Dendritic cell treated with granulocyte-macrophage colony-stimulating factor and Interleukin-4, amounts not matched to agents 40 ng/mL and 50 ng/mL, for 4 days (primary cell): Measurements from ENCODE around the gene NHLRC2.

Source experiments
- H3K27ac Mint-ChIP-seq: one replicate; pipeline ENCODE4 v1.8.0; 2022; ENCODE audit warnings: mild to moderate bottlenecking, mixed read lengths
- H3K27me3 Mint-ChIP-seq: one replicate; pipeline ENCODE4 v1.8.0; 2022; ENCODE audit warnings: mild to moderate bottlenecking, mixed read lengths
- H3K36me3 Mint-ChIP-seq: one replicate; pipeline ENCODE4 v1.8.0; 2022; ENCODE audit warnings: low read depth, mixed read lengths
- H3K4me1 Mint-ChIP-seq: one replicate; pipeline ENCODE4 v1.8.0; 2022; ENCODE audit warnings: low read depth, mixed read lengths
- H3K4me3 Mint-ChIP-seq: one replicate; pipeline ENCODE4 v1.8.0; 2022; ENCODE audit warnings: mild to moderate bottlenecking, moderate library complexity, mixed read lengths
- H3K9me3 Mint-ChIP-seq: one replicate; pipeline ENCODE4 v1.8.0; 2022; ENCODE audit warnings: mixed read lengths
- intact Hi-C: fragments of 100-400 bp; cut with micrococcal nuclease; formaldehyde crosslinking; loops from one replicate; pipeline ENCODE4 v1.15.0; 2022

NHLRC2 gene

DNA sequence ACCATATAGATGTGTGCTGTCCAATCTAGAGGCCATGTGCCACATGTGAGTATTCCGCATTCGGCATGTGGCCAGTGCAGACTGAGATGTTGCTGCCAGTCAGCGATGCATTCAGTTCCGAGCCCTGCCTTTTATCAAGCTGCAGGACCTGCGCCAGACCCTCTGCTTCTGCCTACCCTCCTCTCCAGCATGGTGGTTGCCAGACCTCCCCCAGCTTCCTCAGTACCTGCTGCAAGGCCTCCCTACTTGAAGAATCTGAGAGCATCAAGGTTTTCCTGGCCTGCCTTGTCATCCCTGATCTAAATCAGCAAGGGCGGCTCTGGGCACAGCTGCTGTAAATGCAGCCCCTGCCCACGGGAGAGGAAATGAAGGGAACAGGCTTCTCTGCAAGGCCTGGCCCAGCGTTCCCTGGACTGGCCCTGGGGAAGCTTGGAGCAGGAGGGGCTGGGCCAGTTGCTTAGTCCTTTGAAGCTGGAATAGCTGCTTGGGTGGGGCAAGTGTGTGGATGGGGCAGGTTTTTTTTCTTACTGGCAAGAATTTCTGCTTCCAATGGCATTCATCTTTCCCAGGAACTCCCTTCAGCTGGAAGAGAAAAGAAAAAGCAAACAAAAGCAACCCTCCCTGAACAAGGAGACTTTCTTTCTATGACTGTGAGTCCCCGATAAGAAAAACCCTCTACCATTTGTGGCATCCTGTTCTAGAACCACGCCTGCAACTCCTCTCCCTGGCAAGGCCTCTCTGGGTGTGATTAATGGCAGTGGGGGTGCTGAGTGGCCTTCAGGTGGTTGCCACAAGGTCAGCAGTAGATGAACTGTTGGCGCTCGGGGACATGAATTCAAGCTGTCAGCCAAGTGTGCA is 93.0 kb downstream of the NHLRC2 start:
- no peaks in the 10 kb centered on the region for H3K9me3 Mint-ChIP-seq
- H3K4me1 Mint-ChIP-seq: no peaks in the 10 kb centered on the region
- intact Hi-C loops: no loop called here

GRCh38 chr10:113948048-113948447 is 93.6 kb downstream of the NHLRC2 start:
- no peaks in the 10 kb centered on the region for H3K9me3 Mint-ChIP-seq
- no peaks in the 10 kb centered on the region for H3K4me1 Mint-ChIP-seq
- peaks cover 7% of the 10 kb centered on the region for H3K27me3 Mint-ChIP-seq
- H3K36me3 Mint-ChIP-seq: no peaks in the 10 kb centered on the region
- no peak overlapping the region for H3K4me3 Mint-ChIP-seq
- no peak overlapping the region for H3K27ac Mint-ChIP-seq
- intact Hi-C loops: no loop called here

More for the DNA sequence above, 93.0 kb downstream of the NHLRC2 start:
- no peaks in the 10 kb centered on the region for H3K36me3 Mint-ChIP-seq
- peaks cover 7% of the 10 kb centered on the region for H3K27me3 Mint-ChIP-seq
- no peak overlapping the region for H3K27ac Mint-ChIP-seq
- no peak overlapping the region for H3K4me3 Mint-ChIP-seq

GRCh38 chr10:113950268-113950667 is 95.8 kb downstream of the NHLRC2 start:
- Mint-ChIP-seq H3K9me3 (peaks cover 10% of the 10 kb centered on the region), H3K27ac (no peak overlapping the region), H3K4me3 (no peak overlapping the region), H3K27me3 (peaks cover 7% of the 10 kb centered on the region), H3K36me3 (no peaks in the 10 kb centered on the region), H3K4me1 (no peaks in the 10 kb centered on the region)
- intact Hi-C loops: no loop called here

GRCh38 chr10:113953505-113954272 is 99.2 kb downstream of the NHLRC2 start:
- Mint-ChIP-seq H3K27ac (no peak overlapping the region), H3K4me3 (no peak overlapping the region), H3K9me3 (peaks cover 23% of the 10 kb centered on the region), H3K27me3 (peaks cover 7% of the 10 kb centered on the region), H3K36me3 (no peaks in the 10 kb centered on the region), H3K4me1 (peaks cover 6% of the 10 kb centered on the region)
- intact Hi-C loops: no loop called here

GRCh38 chr10:113954409-113954808 is 99.9 kb downstream of the NHLRC2 start:
- Mint-ChIP-seq H3K27ac (no peak overlapping the region), H3K9me3 (peaks cover 23% of the 10 kb centered on the region), H3K4me1 (peaks cover 10% of the 10 kb centered on the region), H3K27me3 (peaks cover 7% of the 10 kb centered on the region), H3K36me3 (no peaks in the 10 kb centered on the region), H3K4me3 (no peak overlapping the region)
- intact Hi-C loops: no loop called here

DNA sequence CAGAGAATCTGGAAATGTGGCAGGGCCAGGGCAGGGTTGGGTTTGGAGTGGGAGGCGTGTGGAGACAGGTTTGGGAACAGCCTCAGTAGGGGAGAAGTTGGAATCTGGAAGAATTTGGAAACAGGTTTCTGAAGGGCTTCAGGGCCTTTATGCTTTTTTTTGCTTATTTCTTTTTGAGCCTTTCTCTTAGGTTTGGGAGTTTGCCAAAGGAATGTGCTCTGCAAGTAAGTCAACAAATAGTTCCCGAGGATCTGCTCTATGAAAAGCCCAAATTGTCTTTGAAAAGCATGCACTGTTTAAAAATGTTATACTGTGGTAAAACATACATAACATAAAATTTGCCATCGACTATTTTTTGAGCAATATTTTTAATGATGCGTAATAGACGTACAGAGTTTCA is 102.6 kb downstream of the NHLRC2 start:
- no peak overlapping the region for H3K27ac Mint-ChIP-seq
- peaks cover 23% of the 10 kb centered on the region for H3K9me3 Mint-ChIP-seq
- peaks cover 18% of the 10 kb centered on the region for H3K27me3 Mint-ChIP-seq
- no peak overlapping the region for H3K4me3 Mint-ChIP-seq
- intact Hi-C loops: no loop called here
- H3K4me1 Mint-ChIP-seq: peaks cover 26% of the 10 kb centered on the region
- no peaks in the 10 kb centered on the region for H3K36me3 Mint-ChIP-seq

- Mint-ChIP-seq H3K4me3 (no peak overlapping the region), H3K36me3 (no peaks in the 10 kb centered on the region), H3K9me3 (peaks cover 23% of the 10 kb centered on the region), H3K27me3 (peaks cover 16% of the 10 kb centered on the region), H3K27ac (no peak overlapping the region), H3K4me1 (peaks cover 26% of the 10 kb centered on the region)
- intact Hi-C loops: no loop called here
These were observed 104.3 kb downstream of the NHLRC2 start for GRCh38 chr10:113958631-113959382.

DNA sequence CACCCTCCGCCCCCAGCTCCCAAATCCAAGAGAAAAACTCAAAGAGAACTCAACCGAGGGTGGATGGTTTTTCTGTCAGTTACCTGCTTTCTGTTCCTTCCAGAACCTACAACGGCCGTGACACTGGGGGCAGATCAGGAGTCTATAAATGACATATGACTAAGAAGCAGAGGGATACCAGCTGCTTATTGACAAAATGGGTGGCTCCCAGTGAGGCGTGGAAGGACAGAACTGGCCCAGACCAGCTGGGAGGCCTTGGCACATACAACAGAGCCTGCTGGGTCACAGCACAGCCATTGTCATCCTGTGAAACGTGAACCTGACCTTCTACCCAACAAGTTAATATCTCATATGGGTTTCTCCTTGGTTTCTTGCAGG is 104.9 kb downstream of the NHLRC2 start:
- Mint-ChIP-seq H3K4me1 (peaks cover 26% of the 10 kb centered on the region), H3K9me3 (peaks cover 22% of the 10 kb centered on the region), H3K4me3 (no peak overlapping the region), H3K27ac (no peak overlapping the region), H3K36me3 (no peaks in the 10 kb centered on the region), H3K27me3 (peaks cover 16% of the 10 kb centered on the region)
- intact Hi-C loops: no loop called here

DNA sequence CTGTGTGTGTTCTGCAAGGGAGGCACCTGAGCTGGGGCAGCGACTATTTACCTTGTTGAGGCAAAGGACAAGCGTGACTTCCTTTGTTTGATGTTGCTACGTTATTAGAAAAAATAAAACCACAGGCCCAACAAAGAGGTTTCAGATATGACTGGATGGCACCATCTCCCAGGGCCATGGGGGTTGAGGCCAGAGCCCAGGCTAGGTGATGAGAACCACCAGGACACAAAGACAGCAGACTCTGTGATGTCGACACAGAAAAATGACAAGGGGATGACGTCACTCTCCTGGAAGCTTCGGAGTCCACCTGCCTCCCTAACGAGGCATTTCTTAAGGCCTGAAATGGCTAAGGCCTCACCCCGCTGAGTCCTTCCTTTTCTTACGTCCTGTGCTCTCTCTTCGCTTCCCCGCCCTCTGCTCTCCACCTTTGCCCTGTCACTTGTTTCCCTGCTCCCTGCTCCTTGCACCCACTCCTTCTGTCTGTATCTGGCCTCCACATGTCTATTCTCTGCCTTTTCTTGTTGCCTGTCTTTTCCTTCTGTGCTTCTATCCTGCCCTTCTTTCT is 106.2 kb downstream of the NHLRC2 start:
- no peak overlapping the region for H3K27ac Mint-ChIP-seq
- H3K4me1 Mint-ChIP-seq: peaks cover 26% of the 10 kb centered on the region
- intact Hi-C loops: no loop called here
- no peaks in the 10 kb centered on the region for H3K36me3 Mint-ChIP-seq
- H3K27me3 Mint-ChIP-seq: peaks cover 16% of the 10 kb centered on the region
- H3K9me3 Mint-ChIP-seq: peaks cover 9% of the 10 kb centered on the region
- no peak overlapping the region for H3K4me3 Mint-ChIP-seq

GRCh38 chr10:113961182-113962031 is 106.9 kb downstream of the NHLRC2 start:
- no peak overlapping the region for H3K4me3 Mint-ChIP-seq
- no peak overlapping the region for H3K27ac Mint-ChIP-seq
- no peaks in the 10 kb centered on the region for H3K36me3 Mint-ChIP-seq
- intact Hi-C loops: no loop called here
- H3K4me1 Mint-ChIP-seq: peaks cover 26% of the 10 kb centered on the region
- peaks cover 2% of the 10 kb centered on the region for H3K9me3 Mint-ChIP-seq
- peaks cover 16% of the 10 kb centered on the region for H3K27me3 Mint-ChIP-seq

- Mint-ChIP-seq H3K27me3 (peaks cover 11% of the 10 kb centered on the region), H3K27ac (no peak overlapping the region), H3K4me1 (peaks cover 16% of the 10 kb centered on the region), H3K36me3 (no peaks in the 10 kb centered on the region), H3K4me3 (no peak overlapping the region), H3K9me3 (peaks cover 12% of the 10 kb centered on the region)
- intact Hi-C loops: no loop called here
These were observed 110.6 kb downstream of the NHLRC2 start for GRCh38 chr10:113965077-113965476.

GRCh38 chr10:113965683-113966082 is 111.2 kb downstream of the NHLRC2 start:
- H3K4me3 Mint-ChIP-seq: no peak overlapping the region
- peaks cover 12% of the 10 kb centered on the region for H3K9me3 Mint-ChIP-seq
- peaks cover 12% of the 10 kb centered on the region for H3K4me1 Mint-ChIP-seq
- no peak overlapping the region for H3K27ac Mint-ChIP-seq
- intact Hi-C loops: no loop called here
- H3K36me3 Mint-ChIP-seq: no peaks in the 10 kb centered on the region
- H3K27me3 Mint-ChIP-seq: peaks cover 7% of the 10 kb centered on the region
